NCI-H146 treated with DMSO at 0.1 percent for 48 hours (cell line): ENCODE results near the gene DIP2B.

Experiments used
- DNase-seq: peaks from one replicate; lab custom pipeline; 2025; ENCODE audit not compliant: unreplicated experiment; lab: John Stamatoyannopoulos, UW

DIP2B gene

GRCh38 chr12:50611021-50611744, 106.4 kb downstream of the DIP2B start:
- no peak for DNase-seq

GRCh38 chr12:50612882-50613281, 108.1 kb downstream of the DIP2B start:
- no peak for DNase-seq

GRCh38 chr12:50613463-50613862, 108.7 kb downstream of the DIP2B start:
- no peak for DNase-seq

- DNase-seq, result no peak
Measured at GRCh38 chr12:50614167-50614759, 109.5 kb downstream of the DIP2B start.

GRCh38 chr12:50615145-50615906, 110.5 kb downstream of the DIP2B start:
- DNase-seq, result no peak

GRCh38 chr12:50615907-50616296, 111.1 kb downstream of the DIP2B start:
- no peak for DNase-seq

GRCh38 chr12:50617657-50618056, 112.9 kb downstream of the DIP2B start:
- no peak for DNase-seq

GRCh38 chr12:50618864-50619609, 114.3 kb downstream of the DIP2B start:
- no peak for DNase-seq

- no peak for DNase-seq
Measured at GRCh38 chr12:50619610-50619958, 114.8 kb downstream of the DIP2B start.

GRCh38 chr12:50620109-50620977, 115.6 kb downstream of the DIP2B start:
- no peak for DNase-seq

GRCh38 chr12:50620978-50621360, 116.2 kb downstream of the DIP2B start:
- no peak for DNase-seq

GRCh38 chr12:50621399-50622300, 116.9 kb downstream of the DIP2B start:
- DNase-seq, result no peak

- no peak for DNase-seq
Measured at GRCh38 chr12:50625029-50625925, 120.5 kb downstream of the DIP2B start.

GRCh38 chr12:50626026-50626425, 121.2 kb downstream of the DIP2B start:
- no peak for DNase-seq

GRCh38 chr12:50627491-50627890, 122.7 kb downstream of the DIP2B start:
- no peak for DNase-seq

GRCh38 chr12:50628394-50628793, 123.6 kb downstream of the DIP2B start:
- DNase-seq, result no peak

- DNase-seq, result no peak
Measured at GRCh38 chr12:50633955-50634354, 129.2 kb downstream of the DIP2B start.

- DNase-seq, result no peak
Measured at GRCh38 chr12:50634379-50634778, 129.6 kb downstream of the DIP2B start.

GRCh38 chr12:50635364-50635763, 130.6 kb downstream of the DIP2B start:
- no peak for DNase-seq
